DOHH2 (cell line): ENCODE data around the gene KCNS1.

Experiments
- CTCF ChIP-seq: fragments of 200-600 bp; sonication (generic); IDR thresholded peaks from one replicate; pipeline ENCODE4 v1.5.1; 2014; ENCODE audit warnings: antibody characterized with exemption, mild to moderate bottlenecking, low read depth, low read length; ENCODE audit not compliant: poor library complexity, severe bottlenecking
- EZH2phosphoT487 ChIP-seq: fragments of 200-600 bp; sonication (generic); IDR thresholded peaks from 2 replicates; pipeline ENCODE4 v1.6.1; 2017; ENCODE audit warnings: borderline replicate concordance, mild to moderate bottlenecking, antibody characterized with exemption, low read length, moderate library complexity, mixed read lengths

GRCh38 chr20:45119556-45120266, 18.8 kb upstream of the KCNS1 start:
- TF ChIP-seq CTCF: no peak
- no peak for TF ChIP-seq EZH2phosphoT487
